Stimulated activated CD8-positive, alpha-beta memory T cell treated with anti-CD3 and anti-CD28 coated beads, Interleukin-2, amount 100 ng/mL, for 48 hours (primary cell): ENCODE results near the gene ALG8.
"Not testable (repeated sequence)": the region's sequence is repeated elsewhere in the genome, so short reads cannot be mapped to it uniquely, and the experiment has no call there.

Experiments used
- DNase-seq, 2 donors: peaks; one replicate each; pipeline ENCODE4 v3.0.0-alpha.2; 2020; ENCODE audit warnings: low read depth in 2 of 2

ALG8 gene

GRCh38 chr11:78100676-78101472 is 38.6 kb downstream of the ALG8 start:
- no peak for DNase-seq

DNA sequence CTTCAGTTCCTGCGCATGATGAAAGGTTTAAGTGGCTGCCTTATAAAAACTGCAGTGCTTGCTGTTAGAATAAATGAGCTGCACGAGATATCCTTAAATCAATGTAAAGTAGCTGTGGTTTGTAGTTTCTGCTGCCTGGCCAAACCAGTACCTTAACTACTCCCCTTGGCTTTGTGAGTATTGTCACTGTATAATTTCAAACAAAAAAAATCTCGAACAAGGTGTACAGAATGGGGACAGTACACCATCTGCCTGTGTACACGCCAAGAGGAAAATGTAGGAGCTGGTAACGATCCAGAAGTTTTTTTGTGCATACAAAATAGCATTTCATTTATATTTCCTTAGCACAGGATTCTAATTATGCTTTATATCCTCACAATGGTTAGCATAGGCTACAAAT is 39.2 kb downstream of the ALG8 start:
- DNase-seq, result no peak

DNA sequence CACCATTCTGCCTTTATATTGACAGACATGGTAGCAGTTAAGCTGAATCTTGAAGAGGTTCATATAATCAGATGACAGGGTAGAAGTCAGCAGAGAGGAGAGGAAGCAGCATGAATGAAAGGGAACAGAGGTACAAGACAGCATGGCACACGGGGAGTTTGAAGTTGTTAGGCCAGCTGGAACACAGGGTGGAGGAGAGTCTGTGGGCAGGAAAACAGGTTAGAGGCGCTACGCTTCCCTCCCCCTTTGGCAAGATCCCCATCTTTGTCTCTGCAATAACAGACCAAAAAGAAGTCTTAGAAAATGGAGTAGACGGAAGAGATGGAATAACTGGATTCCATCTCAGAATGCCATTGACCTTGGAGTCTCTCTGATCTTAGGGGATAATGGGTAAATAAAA is 39.8 kb downstream of the ALG8 start:
- no peak for DNase-seq

GRCh38 chr11:78097666-78098385 is 41.6 kb downstream of the ALG8 start:
- DNase-seq, result no peak

- no peak for DNase-seq
Observed at GRCh38 chr11:78094250-78094649, 45.2 kb downstream of the ALG8 start.

DNA sequence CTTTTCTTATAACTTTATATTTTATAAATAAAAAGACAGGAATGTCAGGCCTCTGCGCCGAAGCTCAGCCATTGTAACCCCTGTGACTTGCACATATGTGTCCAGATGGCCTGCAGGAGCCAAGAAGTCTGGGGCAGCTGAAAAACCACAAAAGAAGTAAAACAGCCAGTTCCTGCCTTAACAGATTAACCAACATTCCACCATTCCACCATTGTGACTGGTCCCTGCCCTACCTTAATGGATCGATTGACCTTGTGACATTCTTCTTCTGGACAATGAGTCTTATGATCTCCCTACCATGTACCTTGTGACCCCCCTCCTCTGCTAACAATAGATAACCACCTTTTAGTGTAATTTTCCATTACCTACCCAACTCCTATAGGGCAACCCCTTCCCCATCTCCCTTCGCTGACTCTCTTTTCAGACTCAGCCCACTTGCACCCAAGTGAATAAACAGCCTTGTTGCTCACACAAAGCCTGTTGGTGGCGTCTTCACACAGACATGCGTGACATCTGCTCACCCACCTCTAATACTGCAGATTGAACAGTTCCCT is 52.8 kb downstream of the ALG8 start:
- not testable (repeated sequence) for DNase-seq

- no peak for DNase-seq
Observed at GRCh38 chr11:78085972-78086371, 53.5 kb downstream of the ALG8 start.

GRCh38 chr11:78084506-78084905 is 54.9 kb downstream of the ALG8 start:
- not testable (repeated sequence) for DNase-seq

- DNase-seq, result no peak
Observed at GRCh38 chr11:78083021-78083420, 56.4 kb downstream of the ALG8 start.

DNA sequence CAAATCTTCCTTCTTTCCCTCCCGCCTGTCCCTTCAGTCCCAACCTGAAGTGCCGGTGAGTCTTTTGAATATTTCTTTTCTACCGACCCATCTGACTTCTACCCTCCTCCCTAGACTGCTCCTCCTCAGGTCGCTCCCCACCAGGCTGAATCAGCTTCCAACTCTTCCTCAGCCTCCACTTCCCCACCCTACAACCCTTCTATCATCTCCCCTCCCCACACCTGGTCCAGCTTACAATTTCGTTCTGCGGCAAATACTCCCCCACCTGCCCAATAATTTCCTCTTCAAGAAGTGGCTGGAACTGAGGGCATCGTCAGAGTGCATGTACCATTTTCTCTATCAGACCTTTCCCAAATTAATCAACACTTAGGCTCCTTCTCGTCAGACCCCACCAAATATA is 57.3 kb downstream of the ALG8 start:
- no peak for DNase-seq

DNA sequence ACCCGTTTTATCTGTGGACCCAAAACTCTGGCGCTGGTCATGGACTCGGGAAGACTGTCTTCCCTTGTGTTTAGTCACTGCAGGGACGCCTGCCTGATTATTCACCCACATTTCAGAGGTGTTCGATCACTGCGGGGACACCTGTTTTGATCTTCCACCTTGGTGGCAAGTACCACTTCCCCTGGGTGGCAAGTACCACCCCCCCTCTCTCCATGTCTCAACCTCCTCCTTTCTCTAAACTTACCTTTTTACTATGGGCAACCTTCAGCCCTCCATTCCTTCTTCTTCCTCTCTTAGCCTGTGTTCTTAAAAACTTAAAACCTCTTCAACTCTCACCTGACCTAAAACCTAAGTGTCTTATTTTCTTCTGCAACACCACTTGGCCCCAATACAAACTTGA is 57.8 kb downstream of the ALG8 start:
- no peak for DNase-seq

- DNase-seq, result no peak
Observed at GRCh38 chr11:78080818-78081495, 58.5 kb downstream of the ALG8 start.

- DNase-seq, result no peak
Observed at GRCh38 chr11:78080084-78080817, 59.2 kb downstream of the ALG8 start.

- DNase-seq, result peak; percentile 51 to 69
Observed at GRCh38 chr11:78079232-78080083, 60.0 kb downstream of the ALG8 start, which contains the start of gene NDUFC2. Gene NDUFC2 (minus strand): TSS chr11:78079862. CDS start chr11:78079744, 118 bp downstream.

GRCh38 chr11:78078218-78079167 is 60.9 kb downstream of the ALG8 start:
- no peak for DNase-seq

DNA sequence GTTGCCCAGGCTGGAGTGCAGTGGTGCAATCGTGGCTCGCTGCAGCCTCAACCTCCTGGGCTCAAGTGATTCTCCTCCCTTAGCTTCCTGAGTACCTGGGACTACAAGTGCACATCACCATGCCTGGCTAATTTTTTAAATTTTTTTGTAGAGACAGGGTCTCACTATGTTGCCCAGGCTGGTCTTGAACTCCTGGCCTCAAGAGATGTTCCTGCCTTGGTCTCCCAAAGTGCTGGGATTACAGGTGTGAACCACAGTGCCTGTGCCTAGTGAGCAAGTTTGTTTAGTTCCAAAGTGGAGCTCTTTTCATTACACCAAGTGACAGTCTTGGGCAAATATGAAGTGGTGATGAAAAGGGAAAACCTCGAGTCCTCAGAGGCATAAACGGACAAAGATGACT is 61.8 kb downstream of the ALG8 start:
- not testable (repeated sequence) for DNase-seq

DNA sequence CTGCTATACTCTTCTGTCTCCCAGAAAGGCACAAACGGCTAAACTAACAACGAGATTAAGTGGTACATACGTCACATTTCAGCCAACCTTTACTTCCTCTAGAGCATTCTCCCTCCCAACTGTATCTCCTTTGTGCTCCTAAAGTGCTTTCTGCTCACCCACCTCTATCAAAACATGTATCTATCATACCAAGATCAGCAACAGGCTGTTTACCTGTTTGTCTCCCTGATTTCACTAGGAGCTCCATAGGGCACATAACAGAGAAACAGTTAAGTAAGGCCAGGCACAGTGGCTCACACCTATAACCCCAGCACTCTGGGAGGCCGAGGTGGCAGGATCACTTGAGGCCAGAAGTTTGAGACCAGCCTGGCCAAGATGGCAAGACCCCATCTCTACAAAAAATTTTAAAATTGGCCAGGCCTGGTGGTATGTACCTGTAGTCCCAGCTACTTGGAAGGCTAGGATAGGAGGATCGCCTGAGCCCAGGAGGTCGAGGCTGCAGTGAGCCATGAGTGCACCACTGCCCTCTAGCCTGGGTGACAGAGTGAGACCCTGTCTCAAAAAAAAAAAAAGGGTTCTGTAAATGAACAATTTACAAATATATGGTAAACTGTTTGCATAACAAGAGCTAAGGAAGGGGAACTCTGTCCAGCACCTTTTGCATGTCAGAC is 62.6 kb downstream of the ALG8 start:
- DNase-seq, result no peak

GRCh38 chr11:78074756-78075155 is 64.7 kb downstream of the ALG8 start:
- no peak for DNase-seq

GRCh38 chr11:78072455-78072854 is 67.0 kb downstream of the ALG8 start:
- DNase-seq, result no peak
